ENCODE data around the gene RNF14.

DNA sequence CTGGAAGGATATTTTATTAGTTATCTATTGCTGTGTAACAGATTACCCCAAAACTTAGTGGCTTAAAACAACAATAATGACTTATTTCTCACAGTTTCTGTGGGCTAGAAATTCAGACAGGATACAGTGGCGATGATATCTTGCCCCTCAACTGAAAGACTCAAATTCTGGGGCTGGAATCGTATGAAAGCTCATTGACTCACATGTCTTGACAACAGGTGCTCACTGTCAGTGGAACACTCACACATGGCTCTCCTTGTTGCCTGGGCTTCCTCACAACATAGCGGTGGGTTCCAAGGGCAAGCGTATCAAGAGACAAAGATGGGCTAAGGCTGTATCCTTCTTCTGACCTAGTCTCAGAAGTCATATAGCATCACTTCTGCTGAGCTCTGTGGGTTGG, 47.7 kb downstream of the RNF14 start:
- TF ChIP-seq, protein P1, sequence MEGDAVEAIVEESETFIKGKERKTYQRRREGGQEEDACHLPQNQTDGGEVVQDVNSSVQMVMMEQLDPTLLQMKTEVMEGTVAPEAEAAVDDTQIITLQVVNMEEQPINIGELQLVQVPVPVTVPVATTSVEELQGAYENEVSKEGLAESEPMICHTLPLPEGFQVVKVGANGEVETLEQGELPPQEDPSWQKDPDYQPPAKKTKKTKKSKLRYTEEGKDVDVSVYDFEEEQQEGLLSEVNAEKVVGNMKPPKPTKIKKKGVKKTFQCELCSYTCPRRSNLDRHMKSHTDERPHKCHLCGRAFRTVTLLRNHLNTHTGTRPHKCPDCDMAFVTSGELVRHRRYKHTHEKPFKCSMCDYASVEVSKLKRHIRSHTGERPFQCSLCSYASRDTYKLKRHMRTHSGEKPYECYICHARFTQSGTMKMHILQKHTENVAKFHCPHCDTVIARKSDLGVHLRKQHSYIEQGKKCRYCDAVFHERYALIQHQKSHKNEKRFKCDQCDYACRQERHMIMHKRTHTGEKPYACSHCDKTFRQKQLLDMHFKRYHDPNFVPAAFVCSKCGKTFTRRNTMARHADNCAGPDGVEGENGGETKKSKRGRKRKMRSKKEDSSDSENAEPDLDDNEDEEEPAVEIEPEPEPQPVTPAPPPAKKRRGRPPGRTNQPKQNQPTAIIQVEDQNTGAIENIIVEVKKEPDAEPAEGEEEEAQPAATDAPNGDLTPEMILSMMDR (conservative IDR thresholded peaks at IDR 0.05), result no peak
- TF ChIP-seq EZH2 (IDR thresholded peaks at IDR 0.05; ENCODE audit: low read depth), result no peak
